GM23338 (cell line): ENCODE results near the gene NGEF. TPM values are rescaled to one million over a fixed set of nuclear protein-coding genes. Genes with fewer than 3 reads are reported as not detected.

Experiments used
- ATAC-seq: fragments of 200-7000 bp; cut with Tn5 transposase; 3 replicates; pipeline ENCODE4 v1.9.1; 2020
- DNase-seq: peaks from one replicate; pipeline ENCODE4 v3.0.0-alpha.2; 2015; ENCODE audit warnings: low spot score
- H2AFZ ChIP-seq: fragments of 200-600 bp; sonication (generic); 2 replicates; pipeline ENCODE4 v1.8.0; 2016; ENCODE audit warnings: antibody characterized with exemption, mild to moderate bottlenecking, moderate library complexity
- H3F3A ChIP-seq: fragments of 200-600 bp; sonication (generic); replicated peaks from 2 replicates; pipeline ENCODE4 v1.8.0; 2017; ENCODE audit warnings: antibody characterized with exemption, mixed run types, low read depth
- H3K27ac ChIP-seq: fragments of 200-600 bp; sonication (generic); 2 replicates; pipeline ENCODE4 v1.6.1; 2016; ENCODE audit warnings: low read depth
- H3K27me3 ChIP-seq: fragments of 200-600 bp; sonication (generic); 2 replicates; pipeline ENCODE4 v1.8.0; 2016; ENCODE audit warnings: mild to moderate bottlenecking, mixed run types, moderate library complexity; ENCODE audit not compliant: insufficient read depth
- H3K36me3 ChIP-seq: fragments of 200-600 bp; sonication (generic); 2 replicates; pipeline ENCODE4 v1.8.0; 2016; ENCODE audit warnings: mild to moderate bottlenecking; ENCODE audit not compliant: insufficient read depth
- H3K4me1 ChIP-seq: fragments of 200-600 bp; sonication (generic); 2 replicates; pipeline ENCODE4 v1.8.0; 2016; ENCODE audit warnings: mild to moderate bottlenecking, moderate library complexity; ENCODE audit not compliant: insufficient read depth
- H3K4me2 ChIP-seq: fragments of 200-600 bp; sonication (generic); 2 replicates; pipeline ENCODE4 v1.7.1; 2017; ENCODE audit warnings: mixed run types
- H3K4me3 ChIP-seq: fragments of 200-600 bp; sonication (generic); 2 replicates; pipeline ENCODE4 v1.6.1; 2016; ENCODE audit warnings: mixed run types
- H3K79me2 ChIP-seq: fragments of 200-600 bp; sonication (generic); replicated peaks from 2 replicates; pipeline ENCODE4 v1.8.0; 2017; ENCODE audit warnings: mild to moderate bottlenecking; ENCODE audit not compliant: insufficient read depth
- H3K9me2 ChIP-seq: fragments of 200-600 bp; sonication (generic); 2 replicates; pipeline ENCODE4 v1.8.0; 2017; ENCODE audit not compliant: insufficient read depth
- H4K20me1 ChIP-seq: fragments of 200-600 bp; sonication (generic); replicated peaks from 2 replicates; pipeline ENCODE4 v1.8.0; 2017; ENCODE audit warnings: mild to moderate bottlenecking; ENCODE audit not compliant: insufficient read depth
- H3K27ac Mint-ChIP-seq: 2 replicates; pipeline ENCODE4 v1.8.0; 2020; ENCODE audit warnings: inconsistent platforms, mild to moderate bottlenecking, moderate library complexity, mixed read lengths
- H3K27me3 Mint-ChIP-seq: 3 replicates; pipeline ENCODE4 v1.8.0; 2022; ENCODE audit warnings: low read depth, mild to moderate bottlenecking, moderate library complexity, mixed read lengths, inconsistent platforms; ENCODE audit not compliant: insufficient read depth, poor library complexity
- H3K36me3 Mint-ChIP-seq: 3 replicates; pipeline ENCODE4 v1.8.0; 2021; ENCODE audit warnings: low read depth, mild to moderate bottlenecking, inconsistent platforms, moderate library complexity, mixed read lengths
- H3K4me1 Mint-ChIP-seq: 3 replicates; pipeline ENCODE4 v1.8.0; 2020; ENCODE audit warnings: mild to moderate bottlenecking, inconsistent platforms, mixed read lengths
- H3K4me3 Mint-ChIP-seq: 3 replicates; pipeline ENCODE4 v1.8.0; 2021; ENCODE audit warnings: moderate library complexity, mild to moderate bottlenecking, inconsistent platforms, mixed read lengths
- H3K9me3 Mint-ChIP-seq: 3 replicates; pipeline ENCODE4 v1.8.0; 2020; ENCODE audit warnings: moderate library complexity, mild to moderate bottlenecking, inconsistent platforms, mixed read lengths
- CREB1 ChIP-seq: fragments of 250-450 bp; sonication (Bioruptor Pico); IDR thresholded peaks from 2 replicates; pipeline ENCODE4 v1.5.0; 2020; ENCODE audit warnings: low read depth, mild to moderate bottlenecking, moderate library complexity
- EZH2 ChIP-seq: fragments of 200-600 bp; sonication (generic); IDR thresholded peaks from one replicate; pipeline ENCODE4 v1.8.0; 2017; ENCODE audit warnings: antibody characterized with exemption, mild to moderate bottlenecking, low read depth; ENCODE audit not compliant: unreplicated experiment
- EZH2phosphoT487 ChIP-seq: fragments of 200-600 bp; sonication (generic); IDR thresholded peaks from one replicate; pipeline ENCODE4 v1.8.1; 2018; ENCODE audit warnings: antibody characterized with exemption; ENCODE audit not compliant: unreplicated experiment
- JUNB ChIP-seq: IDR thresholded peaks from one replicate; pipeline ENCODE4 v1.6.1; 2016; ENCODE audit warnings: antibody characterized with exemption; ENCODE audit not compliant: unreplicated experiment
- NANOG ChIP-seq: IDR thresholded peaks from 2 replicates; pipeline ENCODE4 v1.6.1; 2016; ENCODE audit warnings: antibody characterized with exemption, borderline replicate concordance
- POLR2AphosphoS5 ChIP-seq: IDR thresholded peaks from 2 replicates; pipeline ENCODE4 v1.6.1; 2016; ENCODE audit warnings: antibody characterized with exemption, low read depth
- STAT1 ChIP-seq: IDR thresholded peaks from one replicate; pipeline ENCODE4 v1.6.1; 2016; ENCODE audit warnings: antibody characterized with exemption; ENCODE audit not compliant: unreplicated experiment
- ZNF114 ChIP-seq: fragments of 250-450 bp; sonication (Bioruptor Pico); IDR thresholded peaks from 2 replicates; pipeline ENCODE4 v1.5.0; 2020; ENCODE audit warnings: mild to moderate bottlenecking, moderate library complexity
- ZNF331 ChIP-seq: fragments of 250-450 bp; sonication (Bioruptor Pico); IDR thresholded peaks from 2 replicates; pipeline ENCODE4 v1.5.0; 2020; ENCODE audit warnings: low read depth, mild to moderate bottlenecking, moderate library complexity
- polyA plus RNA-seq: library from polyadenylated mRNA; unstranded; fragments of >200 nt; fragmentation: Nextera tagmentation; extraction: Ambion mirVana; gene quantifications from 2 replicates; pipeline ENCODE4 v1.2.1, GENCODE V29; 2016
- total RNA-seq: library from RNA; depleted of rRNA; stranded (reverse); fragments of >200 nt; shearing (Covaris generic); gene quantifications from 2 replicates; pipeline ENCODE4 v1.2.3, GENCODE V29; 2014
- TF ChIP-seq, protein P1 (sequence below): IDR thresholded peaks from one replicate; pipeline ENCODE4 v1.6.1; 2018; ENCODE audit warnings: antibody characterized with exemption; ENCODE audit not compliant: unreplicated experiment
- TF ChIP-seq, protein P2 (sequence below): fragments of 250-450 bp; sonication (Bioruptor Pico); IDR thresholded peaks from 2 replicates; pipeline ENCODE4 v1.5.0; 2020; ENCODE audit warnings: mild to moderate bottlenecking, moderate library complexity
- TF ChIP-seq, protein P3 (sequence below): IDR thresholded peaks from 2 replicates; pipeline ENCODE4 v1.6.1; 2016; ENCODE audit warnings: antibody characterized with exemption
- TF ChIP-seq, protein P4 (sequence below), 2 experiments: fragments of 200-600 bp in 1 of 2; sonication (generic) in 1 of 2; conservative IDR thresholded peaks; 2 replicates each; pipeline versions ENCODE4 v1.5.1 to v1.6.1; 2016 to 2017; ENCODE audit warnings: antibody characterized with exemption in 2 of 2, low read depth in 2 of 2, mild to moderate bottlenecking in 2 of 2, moderate library complexity in 1 of 2

The NGEF gene
- total and polyA plus RNA-seq, 2 experiments from 2014 or later: 1.8 to 5.4 TPM

DNA sequence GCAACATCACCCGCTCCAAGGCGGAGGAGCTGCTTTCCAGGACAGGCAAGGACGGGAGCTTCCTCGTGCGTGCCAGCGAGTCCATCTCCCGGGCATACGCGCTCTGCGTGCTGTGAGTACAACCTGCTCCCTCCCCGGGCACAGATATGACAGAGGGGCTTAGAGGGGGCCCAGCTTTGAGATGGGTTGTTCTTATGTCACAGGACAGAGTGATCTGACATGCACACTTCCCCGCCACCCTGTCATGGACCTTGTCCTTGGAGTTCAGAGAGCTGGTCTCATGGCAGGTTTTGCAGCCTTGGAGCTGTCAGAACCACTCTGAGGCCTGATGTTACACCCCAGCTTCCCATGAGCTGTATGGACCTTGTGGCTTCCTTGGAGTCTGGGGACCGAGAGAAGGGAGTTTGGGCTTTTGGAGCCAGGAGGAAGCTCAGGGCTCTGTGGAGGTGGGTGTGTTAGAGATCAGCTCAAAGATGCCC, 47.5 kb upstream of the NGEF start:
- TF ChIP-seq STAT1: no peak
- no peak for TF ChIP-seq POLR2AphosphoS5
- TF ChIP-seq CREB1 (CRISPR knock-in tag): no peak
- TF ChIP-seq, protein P1, sequence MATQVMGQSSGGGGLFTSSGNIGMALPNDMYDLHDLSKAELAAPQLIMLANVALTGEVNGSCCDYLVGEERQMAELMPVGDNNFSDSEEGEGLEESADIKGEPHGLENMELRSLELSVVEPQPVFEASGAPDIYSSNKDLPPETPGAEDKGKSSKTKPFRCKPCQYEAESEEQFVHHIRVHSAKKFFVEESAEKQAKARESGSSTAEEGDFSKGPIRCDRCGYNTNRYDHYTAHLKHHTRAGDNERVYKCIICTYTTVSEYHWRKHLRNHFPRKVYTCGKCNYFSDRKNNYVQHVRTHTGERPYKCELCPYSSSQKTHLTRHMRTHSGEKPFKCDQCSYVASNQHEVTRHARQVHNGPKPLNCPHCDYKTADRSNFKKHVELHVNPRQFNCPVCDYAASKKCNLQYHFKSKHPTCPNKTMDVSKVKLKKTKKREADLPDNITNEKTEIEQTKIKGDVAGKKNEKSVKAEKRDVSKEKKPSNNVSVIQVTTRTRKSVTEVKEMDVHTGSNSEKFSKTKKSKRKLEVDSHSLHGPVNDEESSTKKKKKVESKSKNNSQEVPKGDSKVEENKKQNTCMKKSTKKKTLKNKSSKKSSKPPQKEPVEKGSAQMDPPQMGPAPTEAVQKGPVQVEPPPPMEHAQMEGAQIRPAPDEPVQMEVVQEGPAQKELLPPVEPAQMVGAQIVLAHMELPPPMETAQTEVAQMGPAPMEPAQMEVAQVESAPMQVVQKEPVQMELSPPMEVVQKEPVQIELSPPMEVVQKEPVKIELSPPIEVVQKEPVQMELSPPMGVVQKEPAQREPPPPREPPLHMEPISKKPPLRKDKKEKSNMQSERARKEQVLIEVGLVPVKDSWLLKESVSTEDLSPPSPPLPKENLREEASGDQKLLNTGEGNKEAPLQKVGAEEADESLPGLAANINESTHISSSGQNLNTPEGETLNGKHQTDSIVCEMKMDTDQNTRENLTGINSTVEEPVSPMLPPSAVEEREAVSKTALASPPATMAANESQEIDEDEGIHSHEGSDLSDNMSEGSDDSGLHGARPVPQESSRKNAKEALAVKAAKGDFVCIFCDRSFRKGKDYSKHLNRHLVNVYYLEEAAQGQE: no peak
- no peak for TF ChIP-seq ZNF114 (CRISPR knock-in tag)
- TF ChIP-seq, protein P2, sequence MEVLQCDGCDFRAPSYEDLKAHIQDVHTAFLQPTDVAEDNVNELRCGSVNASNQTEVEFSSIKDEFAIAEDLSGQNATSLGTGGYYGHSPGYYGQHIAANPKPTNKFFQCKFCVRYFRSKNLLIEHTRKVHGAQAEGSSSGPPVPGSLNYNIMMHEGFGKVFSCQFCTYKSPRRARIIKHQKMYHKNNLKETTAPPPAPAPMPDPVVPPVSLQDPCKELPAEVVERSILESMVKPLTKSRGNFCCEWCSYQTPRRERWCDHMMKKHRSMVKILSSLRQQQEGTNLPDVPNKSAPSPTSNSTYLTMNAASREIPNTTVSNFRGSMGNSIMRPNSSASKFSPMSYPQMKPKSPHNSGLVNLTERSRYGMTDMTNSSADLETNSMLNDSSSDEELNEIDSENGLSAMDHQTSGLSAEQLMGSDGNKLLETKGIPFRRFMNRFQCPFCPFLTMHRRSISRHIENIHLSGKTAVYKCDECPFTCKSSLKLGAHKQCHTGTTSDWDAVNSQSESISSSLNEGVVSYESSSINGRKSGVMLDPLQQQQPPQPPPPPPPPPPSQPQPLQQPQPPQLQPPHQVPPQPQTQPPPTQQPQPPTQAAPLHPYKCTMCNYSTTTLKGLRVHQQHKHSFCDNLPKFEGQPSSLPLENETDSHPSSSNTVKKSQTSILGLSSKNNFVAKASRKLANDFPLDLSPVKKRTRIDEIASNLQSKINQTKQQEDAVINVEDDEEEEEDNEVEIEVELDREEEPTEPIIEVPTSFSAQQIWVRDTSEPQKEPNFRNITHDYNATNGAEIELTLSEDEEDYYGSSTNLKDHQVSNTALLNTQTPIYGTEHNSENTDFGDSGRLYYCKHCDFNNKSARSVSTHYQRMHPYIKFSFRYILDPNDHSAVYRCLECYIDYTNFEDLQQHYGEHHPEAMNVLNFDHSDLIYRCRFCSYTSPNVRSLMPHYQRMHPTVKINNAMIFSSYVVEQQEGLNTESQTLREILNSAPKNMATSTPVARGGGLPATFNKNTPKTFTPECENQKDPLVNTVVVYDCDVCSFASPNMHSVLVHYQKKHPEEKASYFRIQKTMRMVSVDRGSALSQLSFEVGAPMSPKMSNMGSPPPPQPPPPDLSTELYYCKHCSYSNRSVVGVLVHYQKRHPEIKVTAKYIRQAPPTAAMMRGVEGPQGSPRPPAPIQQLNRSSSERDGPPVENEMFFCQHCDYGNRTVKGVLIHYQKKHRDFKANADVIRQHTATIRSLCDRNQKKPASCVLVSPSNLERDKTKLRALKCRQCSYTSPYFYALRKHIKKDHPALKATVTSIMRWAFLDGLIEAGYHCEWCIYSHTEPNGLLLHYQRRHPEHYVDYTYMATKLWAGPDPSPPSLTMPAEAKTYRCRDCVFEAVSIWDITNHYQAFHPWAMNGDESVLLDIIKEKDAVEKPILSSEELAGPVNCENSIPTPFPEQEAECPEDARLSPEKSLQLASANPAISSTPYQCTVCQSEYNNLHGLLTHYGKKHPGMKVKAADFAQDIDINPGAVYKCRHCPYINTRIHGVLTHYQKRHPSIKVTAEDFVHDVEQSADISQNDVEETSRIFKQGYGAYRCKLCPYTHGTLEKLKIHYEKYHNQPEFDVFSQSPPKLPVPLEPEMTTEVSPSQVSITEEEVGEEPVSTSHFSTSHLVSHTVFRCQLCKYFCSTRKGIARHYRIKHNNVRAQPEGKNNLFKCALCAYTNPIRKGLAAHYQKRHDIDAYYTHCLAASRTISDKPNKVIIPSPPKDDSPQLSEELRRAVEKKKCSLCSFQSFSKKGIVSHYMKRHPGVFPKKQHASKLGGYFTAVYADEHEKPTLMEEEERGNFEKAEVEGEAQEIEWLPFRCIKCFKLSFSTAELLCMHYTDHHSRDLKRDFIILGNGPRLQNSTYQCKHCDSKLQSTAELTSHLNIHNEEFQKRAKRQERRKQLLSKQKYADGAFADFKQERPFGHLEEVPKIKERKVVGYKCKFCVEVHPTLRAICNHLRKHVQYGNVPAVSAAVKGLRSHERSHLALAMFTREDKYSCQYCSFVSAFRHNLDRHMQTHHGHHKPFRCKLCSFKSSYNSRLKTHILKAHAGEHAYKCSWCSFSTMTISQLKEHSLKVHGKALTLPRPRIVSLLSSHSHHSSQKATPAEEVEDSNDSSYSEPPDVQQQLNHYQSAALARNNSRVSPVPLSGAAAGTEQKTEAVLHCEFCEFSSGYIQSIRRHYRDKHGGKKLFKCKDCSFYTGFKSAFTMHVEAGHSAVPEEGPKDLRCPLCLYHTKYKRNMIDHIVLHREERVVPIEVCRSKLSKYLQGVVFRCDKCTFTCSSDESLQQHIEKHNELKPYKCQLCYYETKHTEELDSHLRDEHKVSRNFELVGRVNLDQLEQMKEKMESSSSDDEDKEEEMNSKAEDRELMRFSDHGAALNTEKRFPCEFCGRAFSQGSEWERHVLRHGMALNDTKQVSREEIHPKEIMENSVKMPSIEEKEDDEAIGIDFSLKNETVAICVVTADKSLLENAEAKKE (CRISPR knock-in tag): no peak
- TF ChIP-seq EZH2phosphoT487: no peak
- no peak for TF ChIP-seq NANOG
- TF ChIP-seq, protein P3, sequence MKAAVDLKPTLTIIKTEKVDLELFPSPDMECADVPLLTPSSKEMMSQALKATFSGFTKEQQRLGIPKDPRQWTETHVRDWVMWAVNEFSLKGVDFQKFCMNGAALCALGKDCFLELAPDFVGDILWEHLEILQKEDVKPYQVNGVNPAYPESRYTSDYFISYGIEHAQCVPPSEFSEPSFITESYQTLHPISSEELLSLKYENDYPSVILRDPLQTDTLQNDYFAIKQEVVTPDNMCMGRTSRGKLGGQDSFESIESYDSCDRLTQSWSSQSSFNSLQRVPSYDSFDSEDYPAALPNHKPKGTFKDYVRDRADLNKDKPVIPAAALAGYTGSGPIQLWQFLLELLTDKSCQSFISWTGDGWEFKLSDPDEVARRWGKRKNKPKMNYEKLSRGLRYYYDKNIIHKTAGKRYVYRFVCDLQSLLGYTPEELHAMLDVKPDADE: no peak
- no peak for TF ChIP-seq ZNF331 (CRISPR knock-in tag)
- no peak for TF ChIP-seq EZH2
- no peak for TF ChIP-seq JUNB
- TF ChIP-seq, protein P4, sequence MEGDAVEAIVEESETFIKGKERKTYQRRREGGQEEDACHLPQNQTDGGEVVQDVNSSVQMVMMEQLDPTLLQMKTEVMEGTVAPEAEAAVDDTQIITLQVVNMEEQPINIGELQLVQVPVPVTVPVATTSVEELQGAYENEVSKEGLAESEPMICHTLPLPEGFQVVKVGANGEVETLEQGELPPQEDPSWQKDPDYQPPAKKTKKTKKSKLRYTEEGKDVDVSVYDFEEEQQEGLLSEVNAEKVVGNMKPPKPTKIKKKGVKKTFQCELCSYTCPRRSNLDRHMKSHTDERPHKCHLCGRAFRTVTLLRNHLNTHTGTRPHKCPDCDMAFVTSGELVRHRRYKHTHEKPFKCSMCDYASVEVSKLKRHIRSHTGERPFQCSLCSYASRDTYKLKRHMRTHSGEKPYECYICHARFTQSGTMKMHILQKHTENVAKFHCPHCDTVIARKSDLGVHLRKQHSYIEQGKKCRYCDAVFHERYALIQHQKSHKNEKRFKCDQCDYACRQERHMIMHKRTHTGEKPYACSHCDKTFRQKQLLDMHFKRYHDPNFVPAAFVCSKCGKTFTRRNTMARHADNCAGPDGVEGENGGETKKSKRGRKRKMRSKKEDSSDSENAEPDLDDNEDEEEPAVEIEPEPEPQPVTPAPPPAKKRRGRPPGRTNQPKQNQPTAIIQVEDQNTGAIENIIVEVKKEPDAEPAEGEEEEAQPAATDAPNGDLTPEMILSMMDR (conservative IDR thresholded peaks at IDR 0.05; ENCODE audit: low read depth in 2 of 2): no peak
- Mint-ChIP-seq H3K9me3 (no peaks in the 10 kb centered on the region), H3K36me3 (no peaks in the 10 kb centered on the region), H3K4me3 (no peak overlapping the region), H3K27me3 (peaks cover 6% of the 10 kb centered on the region), H3K27ac (no peak overlapping the region), H3K4me1 (peaks cover 22% of the 10 kb centered on the region)
- no peak for DNase-seq
- Histone ChIP-seq H3K4me3 (no peak overlapping the region), H4K20me1 (no peaks in the 10 kb centered on the region), H3K4me2 (no peak overlapping the region), H3K27me3 (no peaks in the 10 kb centered on the region), H3K4me1 (no peaks in the 10 kb centered on the region), H3K36me3 (no peaks in the 10 kb centered on the region), H3K79me2 (no peaks in the 10 kb centered on the region), H2AFZ (no peak overlapping the region), H3F3A (no peaks in the 10 kb centered on the region), H3K9me2 (no peaks in the 10 kb centered on the region), H3K27ac (no peak overlapping the region)
- ATAC-seq: no peak
